ENCODE data around the gene MYLIP. TPM values are rescaled to one million over a fixed set of nuclear protein-coding genes. Genes with fewer than 3 reads are reported as not detected.

Gene MYLIP
- total RNA-seq, 4 donors from 2014 or later = 35.1 to 49.6 (median 43.8) TPM

DNA sequence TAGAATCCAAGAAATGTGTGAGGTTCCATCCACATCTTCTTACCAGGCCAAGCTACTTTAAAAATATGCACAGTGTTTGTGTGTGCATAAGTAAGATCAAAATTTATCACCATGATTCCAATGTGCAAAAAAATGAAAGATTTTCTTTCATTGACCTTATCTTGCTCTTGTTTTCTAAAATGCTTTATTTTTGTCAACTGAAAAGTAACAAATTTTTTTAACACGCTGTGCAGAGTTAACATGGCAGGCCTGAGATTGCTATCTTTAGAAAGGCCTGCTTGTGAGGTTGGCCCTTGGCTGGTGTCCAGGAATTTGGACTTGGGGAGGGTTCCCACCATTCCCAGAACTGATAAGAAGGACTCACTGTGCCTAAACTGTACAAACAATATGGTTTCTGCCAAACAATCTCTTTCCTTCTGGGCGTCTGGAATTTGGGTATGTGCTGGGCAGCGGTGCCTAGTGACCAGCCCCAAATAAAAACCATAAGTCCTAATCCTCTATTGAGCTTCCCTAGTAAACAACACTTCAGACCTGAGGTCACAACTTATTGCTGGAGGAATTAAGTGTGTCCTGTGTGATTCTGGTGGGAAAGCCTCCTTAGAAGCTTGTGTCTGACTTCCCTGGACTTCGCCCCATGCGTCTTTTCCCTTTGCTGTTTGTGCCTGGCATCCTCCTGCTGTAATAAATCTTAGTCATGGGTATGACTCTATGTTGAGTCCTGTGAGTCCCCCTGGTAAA, 19.8 kb upstream of the MYLIP start:
- WGBS, 2 donors = 87 to 88% methylated on average over 5 of the region's 5 CpGs
- no peak for DNase-seq (ENCODE audit: low spot score in 2 of 2)
- H3K4me3 ChIP-seq (ENCODE audit: low read depth, poor library complexity, severe bottlenecking) = no peak overlapping the region
- intact Hi-C loops (cut with DNase I; ENCODE audit: low total_unique reads) = no loop called here
- TF ChIP-seq POLR2A (IDR thresholded peaks at IDR 0.05) = no peak
- TF ChIP-seq, protein P1, sequence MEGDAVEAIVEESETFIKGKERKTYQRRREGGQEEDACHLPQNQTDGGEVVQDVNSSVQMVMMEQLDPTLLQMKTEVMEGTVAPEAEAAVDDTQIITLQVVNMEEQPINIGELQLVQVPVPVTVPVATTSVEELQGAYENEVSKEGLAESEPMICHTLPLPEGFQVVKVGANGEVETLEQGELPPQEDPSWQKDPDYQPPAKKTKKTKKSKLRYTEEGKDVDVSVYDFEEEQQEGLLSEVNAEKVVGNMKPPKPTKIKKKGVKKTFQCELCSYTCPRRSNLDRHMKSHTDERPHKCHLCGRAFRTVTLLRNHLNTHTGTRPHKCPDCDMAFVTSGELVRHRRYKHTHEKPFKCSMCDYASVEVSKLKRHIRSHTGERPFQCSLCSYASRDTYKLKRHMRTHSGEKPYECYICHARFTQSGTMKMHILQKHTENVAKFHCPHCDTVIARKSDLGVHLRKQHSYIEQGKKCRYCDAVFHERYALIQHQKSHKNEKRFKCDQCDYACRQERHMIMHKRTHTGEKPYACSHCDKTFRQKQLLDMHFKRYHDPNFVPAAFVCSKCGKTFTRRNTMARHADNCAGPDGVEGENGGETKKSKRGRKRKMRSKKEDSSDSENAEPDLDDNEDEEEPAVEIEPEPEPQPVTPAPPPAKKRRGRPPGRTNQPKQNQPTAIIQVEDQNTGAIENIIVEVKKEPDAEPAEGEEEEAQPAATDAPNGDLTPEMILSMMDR (IDR thresholded peaks at IDR 0.05) = no peak

DNA sequence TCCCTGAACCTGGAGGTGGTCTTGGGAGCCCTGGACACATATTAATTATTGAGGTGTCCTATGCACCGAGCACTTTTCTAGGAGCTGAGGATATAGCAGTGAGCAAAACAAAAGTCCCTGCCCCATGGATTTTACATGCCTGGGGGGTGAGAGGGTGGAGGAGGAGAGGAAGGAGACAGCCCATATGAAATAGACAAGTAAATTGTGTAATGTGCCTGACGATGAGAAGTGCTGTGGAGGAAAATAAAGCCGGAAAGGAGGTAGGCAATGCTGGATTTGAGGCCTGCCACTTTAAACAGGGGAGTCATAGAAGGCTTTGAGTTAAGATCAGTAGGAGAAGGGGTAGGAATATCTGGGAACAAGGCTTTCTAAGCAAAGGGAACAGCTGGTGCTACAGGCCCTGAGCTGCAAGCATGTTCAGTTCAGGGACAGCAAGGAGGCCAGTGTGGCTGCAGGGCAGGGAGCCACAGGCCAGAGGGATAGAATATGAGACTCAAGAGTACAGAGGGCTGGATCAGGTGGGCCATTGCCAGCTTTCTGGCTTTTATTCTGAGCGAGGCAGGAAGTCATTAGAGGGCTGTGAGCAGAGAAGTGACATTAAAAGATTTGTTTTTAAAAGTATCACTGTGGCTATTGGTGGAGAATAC, 19.1 kb upstream of the MYLIP start:
- no peak for DNase-seq (ENCODE audit: low spot score in 2 of 2)
- intact Hi-C loops (cut with DNase I; ENCODE audit: low total_unique reads) = no loop called here
- TF ChIP-seq, protein P1 (IDR thresholded peaks at IDR 0.05) = no peak
- TF ChIP-seq POLR2A (IDR thresholded peaks at IDR 0.05) = no peak
- 61 to 63% methylated on average over 4 of the region's 4 CpGs for WGBS, 2 donors
- H3K4me3 ChIP-seq (ENCODE audit: low read depth, poor library complexity, severe bottlenecking) = no peak overlapping the region

DNA sequence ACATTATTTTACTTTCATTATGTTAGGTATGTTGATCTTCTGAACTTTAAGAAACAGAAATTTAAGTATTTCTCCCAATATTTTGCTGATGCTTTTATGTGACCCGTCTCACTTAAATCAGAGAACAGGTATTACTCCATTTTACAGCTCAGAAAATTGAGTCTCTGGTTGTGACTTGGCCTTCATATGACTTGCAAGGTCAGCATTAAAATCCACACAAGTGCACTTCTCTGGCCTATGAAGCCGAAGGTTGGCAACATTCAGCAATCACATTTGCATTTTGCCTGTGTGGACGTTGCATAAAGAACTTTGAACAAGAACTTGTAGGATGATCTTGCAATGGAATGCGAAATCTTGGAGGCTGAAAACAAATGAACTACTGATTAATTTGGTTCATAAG, 10.1 kb upstream of the MYLIP start:
- TF ChIP-seq POLR2A (IDR thresholded peaks at IDR 0.05) = no peak
- TF ChIP-seq, protein P1 (IDR thresholded peaks at IDR 0.05) = no peak
- no peak for DNase-seq (ENCODE audit: low spot score in 2 of 2)
- H3K4me3 ChIP-seq (ENCODE audit: low read depth, poor library complexity, severe bottlenecking) = no peak overlapping the region
- intact Hi-C loops (cut with DNase I; ENCODE audit: low total_unique reads) = no loop called here
- 85 to 88% methylated on average over 4 of the region's 4 CpGs for WGBS, 2 donors

DNA sequence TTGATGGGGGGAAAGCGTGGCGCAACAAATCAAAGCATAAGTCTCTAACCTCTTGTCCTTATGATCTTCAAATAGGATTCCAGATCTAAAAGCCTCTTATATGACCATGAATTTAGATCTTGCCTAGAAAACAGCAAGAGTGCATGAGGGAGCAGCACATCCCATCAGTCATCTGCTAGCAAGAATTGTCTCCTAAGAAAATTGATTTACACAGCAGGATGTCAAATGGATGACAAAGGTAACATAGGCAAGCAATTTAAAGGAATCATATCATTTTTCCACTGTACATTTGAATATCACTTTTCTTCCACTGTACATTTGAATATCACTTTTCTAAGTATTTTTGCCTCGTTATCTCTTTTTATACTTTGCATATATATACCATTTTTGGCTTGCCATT, 7.5 kb upstream of the MYLIP start:
- no peak for DNase-seq (ENCODE audit: low spot score in 2 of 2)
- intact Hi-C loops (cut with DNase I; ENCODE audit: low total_unique reads) = no loop called here
- WGBS, 2 donors = 97% methylated on average over 3 of the region's 3 CpGs
- TF ChIP-seq POLR2A (IDR thresholded peaks at IDR 0.05) = no peak
- TF ChIP-seq, protein P1 (IDR thresholded peaks at IDR 0.05) = no peak
- no peak overlapping the region for H3K4me3 ChIP-seq (ENCODE audit: low read depth, poor library complexity, severe bottlenecking)

DNA sequence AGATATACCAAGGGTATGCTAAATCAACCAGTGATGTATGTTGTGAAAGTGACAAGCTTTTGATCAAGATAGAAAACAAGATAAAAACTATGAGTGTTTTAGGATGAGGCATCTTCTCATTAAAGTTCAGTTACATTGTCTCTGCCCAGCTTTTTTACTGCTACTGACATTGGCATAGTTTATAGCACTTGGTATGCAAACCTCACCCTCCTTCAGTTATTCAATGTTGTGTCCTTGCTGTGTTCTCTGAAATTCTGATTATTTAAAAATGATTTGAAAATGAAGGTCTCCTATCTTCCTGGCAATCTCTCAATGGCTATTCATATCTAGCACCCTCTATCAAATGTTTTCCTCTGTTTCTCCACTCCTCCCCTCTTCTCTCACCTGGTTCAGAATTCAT, 6.7 kb upstream of the MYLIP start:
- no peak for TF ChIP-seq POLR2A (IDR thresholded peaks at IDR 0.05)
- TF ChIP-seq, protein P1 (IDR thresholded peaks at IDR 0.05) = no peak
- no peak overlapping the region for H3K4me3 ChIP-seq (ENCODE audit: low read depth, poor library complexity, severe bottlenecking)
- no peak for DNase-seq (ENCODE audit: low spot score in 2 of 2)
- intact Hi-C loops (cut with DNase I; ENCODE audit: low total_unique reads) = no loop called here
